ENCODE results near the gene STX16. TPM values are rescaled to one million over a fixed set of nuclear protein-coding genes. Genes with fewer than 3 reads are reported as not detected.

The STX16 gene
- total RNA-seq, 3 donors from 2014 or later: 52.2 to 67.6 (median 55.4) TPM

DNA sequence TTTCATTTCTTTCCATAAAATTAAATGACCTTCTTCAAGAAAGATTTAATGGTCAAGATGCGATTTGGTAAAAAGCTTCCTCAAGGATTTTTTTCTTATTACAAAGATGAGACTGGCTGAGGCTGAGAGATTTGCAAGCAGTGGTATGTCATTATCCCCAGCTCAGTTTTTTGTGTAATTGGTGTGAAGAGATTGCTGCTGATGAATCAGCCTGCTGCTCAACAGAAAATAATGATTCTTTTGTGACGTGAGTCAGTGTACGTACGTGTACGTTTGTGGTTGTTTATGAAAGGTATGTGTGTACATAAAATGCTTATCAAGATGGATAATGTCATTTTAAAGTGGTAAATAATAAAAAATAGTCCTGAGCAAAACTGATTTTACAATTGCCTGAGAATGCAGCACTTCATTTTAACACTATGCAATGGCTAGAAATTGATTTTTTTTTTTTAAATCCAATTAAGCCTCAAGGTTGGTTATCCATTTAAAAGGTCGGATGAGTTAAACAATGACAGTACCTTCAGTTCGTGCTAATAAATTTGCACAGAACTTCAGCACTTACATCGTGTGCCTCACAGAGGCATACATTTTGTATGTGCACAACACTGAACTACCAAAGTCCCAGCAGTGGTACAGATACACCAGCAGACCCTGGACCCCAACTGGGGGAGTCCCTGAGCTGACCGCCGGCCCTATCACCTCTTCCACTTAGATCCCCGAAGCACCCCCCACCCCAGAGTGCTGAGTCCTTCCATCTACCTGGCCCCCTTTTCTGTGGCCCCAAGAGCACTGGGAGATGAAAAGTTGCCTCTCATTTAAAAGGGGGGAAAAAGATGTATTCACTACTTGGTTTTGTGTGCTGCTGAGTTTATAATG lies 31.8 kb downstream of the STX16 start:
- DNase-seq (no peak), ATAC-seq (no peak)
- H3K36me3 Mint-ChIP-seq (ENCODE audit: insufficient read depth): peaks cover 22% of the 10 kb centered on the region

DNA sequence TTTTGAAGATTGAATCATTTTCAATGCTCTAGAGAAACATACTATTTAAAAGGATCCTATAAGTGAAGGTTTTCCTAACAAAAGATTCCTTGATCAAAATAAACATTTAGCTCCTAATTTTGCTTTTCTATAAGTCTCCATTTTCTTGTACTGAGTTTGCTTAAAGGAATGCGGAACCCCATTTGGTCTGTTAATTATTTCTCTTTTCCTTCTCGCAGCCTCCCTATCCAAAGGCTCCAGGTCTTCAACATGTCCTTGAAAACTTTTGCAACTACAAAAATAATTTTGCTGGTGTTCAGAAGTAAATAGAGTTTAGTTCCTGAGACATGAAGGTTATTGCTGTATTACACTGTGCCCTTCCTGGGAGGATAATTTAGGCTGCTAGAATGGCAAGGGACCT lies 33.2 kb downstream of the STX16 start:
- ATAC-seq (no peak), DNase-seq (no peak)
- H3K4me1 Mint-ChIP-seq (ENCODE audit: low read depth): no peaks in the 10 kb centered on the region
- H3K36me3 Mint-ChIP-seq (ENCODE audit: insufficient read depth): peaks cover 16% of the 10 kb centered on the region
- H3K4me3 Mint-ChIP-seq: no peak overlapping the region
- H3K9me3 Mint-ChIP-seq: no peaks in the 10 kb centered on the region
- H3K27me3 Mint-ChIP-seq (ENCODE audit: low read depth): no peaks in the 10 kb centered on the region

More for the DNA sequence above, 31.8 kb downstream of the STX16 start:
- Mint-ChIP-seq H3K27me3 (ENCODE audit: low read depth) (no peaks in the 10 kb centered on the region), H3K9me3 (no peaks in the 10 kb centered on the region), H3K4me1 (ENCODE audit: low read depth) (peaks cover 1% of the 10 kb centered on the region), H3K4me3 (no peak overlapping the region)

DNA sequence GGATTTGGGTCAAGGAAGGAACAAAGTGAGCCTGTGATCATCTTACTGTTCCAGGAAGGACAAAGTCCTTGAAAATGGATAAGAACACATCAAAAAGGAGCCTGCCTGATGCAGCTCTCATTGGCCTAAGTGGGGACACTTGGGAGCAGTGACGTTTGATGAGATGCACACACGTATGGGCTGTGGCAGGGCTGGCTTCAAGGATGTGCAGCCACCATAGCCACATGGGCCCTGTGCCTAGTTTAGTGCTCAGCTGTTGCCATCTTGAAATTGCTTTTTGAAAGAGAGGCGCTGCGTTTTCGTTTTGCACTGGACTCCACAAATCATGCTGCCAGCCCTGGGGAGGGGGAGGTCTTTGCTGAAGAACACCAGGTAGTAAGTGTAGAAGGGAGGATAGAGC lies 34.9 kb downstream of the STX16 start:
- no peaks in the 10 kb centered on the region for H3K4me1 Mint-ChIP-seq (ENCODE audit: low read depth)
- H3K9me3 Mint-ChIP-seq: no peaks in the 10 kb centered on the region
- H3K4me3 Mint-ChIP-seq: no peak overlapping the region
- peaks cover 6% of the 10 kb centered on the region for H3K36me3 Mint-ChIP-seq (ENCODE audit: insufficient read depth)
- DNase-seq (no peak), ATAC-seq (no peak)
- H3K27me3 Mint-ChIP-seq (ENCODE audit: low read depth): no peaks in the 10 kb centered on the region

DNA sequence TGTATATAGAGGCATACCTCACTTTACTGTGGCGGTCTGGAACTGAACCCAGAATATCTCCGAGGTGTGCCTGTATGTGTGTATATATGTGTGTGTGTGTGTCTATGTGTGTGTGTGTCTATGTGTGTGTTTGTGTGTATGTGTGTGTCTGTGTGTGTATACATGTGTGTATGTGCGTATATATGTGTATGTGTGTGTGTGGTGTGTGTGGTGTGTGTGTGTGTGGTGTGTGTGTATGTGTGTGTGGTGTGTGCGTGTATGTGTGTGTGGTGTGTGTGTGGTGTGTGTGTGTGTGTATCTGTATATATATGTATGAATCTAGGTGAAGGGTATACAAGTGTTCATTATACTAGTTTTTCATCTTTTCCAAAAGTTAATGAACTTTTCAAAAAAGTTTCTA lies 37.3 kb downstream of the STX16 start:
- no peak for ATAC-seq
- Mint-ChIP-seq H3K4me1 (ENCODE audit: low read depth) (peaks cover 4% of the 10 kb centered on the region), H3K4me3 (no peak overlapping the region), H3K36me3 (ENCODE audit: insufficient read depth) (peaks cover 6% of the 10 kb centered on the region), H3K27me3 (ENCODE audit: low read depth) (no peaks in the 10 kb centered on the region), H3K9me3 (no peaks in the 10 kb centered on the region)
- DNase-seq: no peak

DNA sequence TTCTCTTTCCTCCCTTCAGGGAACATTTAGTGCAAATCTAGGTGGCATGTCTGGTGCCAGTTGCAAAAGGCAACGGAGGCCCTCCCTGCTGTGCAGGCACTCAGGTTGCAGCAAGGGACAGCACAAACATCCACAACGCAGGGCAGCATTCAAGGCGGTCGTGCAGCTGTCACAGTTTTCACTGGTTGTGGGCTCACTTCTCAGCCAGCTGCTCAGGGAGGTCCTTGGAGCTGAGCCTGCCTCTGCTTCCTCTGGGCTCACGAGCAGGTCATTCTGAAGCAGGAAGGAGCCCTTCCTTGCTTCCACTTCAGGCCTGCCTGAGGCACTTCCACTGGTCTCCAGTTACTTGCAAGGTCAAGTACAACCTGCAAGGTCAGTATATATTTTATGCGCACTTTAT lies 37.8 kb downstream of the STX16 start:
- H3K4me3 Mint-ChIP-seq: no peak overlapping the region
- H3K9me3 Mint-ChIP-seq: no peaks in the 10 kb centered on the region
- H3K27me3 Mint-ChIP-seq (ENCODE audit: low read depth): no peaks in the 10 kb centered on the region
- H3K36me3 Mint-ChIP-seq (ENCODE audit: insufficient read depth): peaks cover 6% of the 10 kb centered on the region
- DNase-seq: no peak
- H3K4me1 Mint-ChIP-seq (ENCODE audit: low read depth): peaks cover 8% of the 10 kb centered on the region
- ATAC-seq: no peak

DNA sequence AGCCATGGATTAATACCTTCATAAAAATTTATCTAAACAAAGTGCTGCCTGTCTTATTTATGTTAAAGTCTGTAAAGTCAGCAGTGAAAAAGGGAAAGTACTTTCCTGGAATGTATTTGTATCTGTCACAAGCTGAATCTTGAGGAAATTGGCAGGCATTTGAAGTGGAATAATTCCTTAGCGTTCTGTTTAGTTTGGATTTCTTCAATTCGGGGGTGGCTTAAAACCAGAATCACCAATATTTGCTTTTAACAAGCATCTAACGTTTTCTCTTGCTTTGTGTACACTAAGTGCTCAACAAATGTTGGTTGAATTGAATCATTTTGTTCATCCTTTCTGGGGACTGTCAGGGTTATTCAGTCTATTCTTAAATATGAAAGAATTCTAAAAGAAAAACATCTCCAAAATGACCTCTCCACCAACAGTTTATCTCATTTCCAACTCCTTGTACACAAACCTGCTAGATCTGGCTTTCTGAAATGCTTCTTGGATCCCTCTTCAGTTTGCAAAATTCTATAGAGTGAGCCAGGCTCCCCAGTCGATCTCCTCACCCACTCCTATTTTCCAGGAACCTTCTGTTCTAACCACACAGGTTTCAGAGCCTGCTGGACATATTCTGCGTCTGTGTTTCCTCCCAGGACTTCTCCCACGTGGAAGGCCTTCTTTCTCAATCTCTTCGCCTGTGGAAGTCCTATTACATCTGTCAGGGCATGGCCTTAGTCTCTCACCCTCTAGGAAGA lies 39.5 kb downstream of the STX16 start:
- peaks cover 13% of the 10 kb centered on the region for H3K4me1 Mint-ChIP-seq (ENCODE audit: low read depth)
- DNase-seq: no peak
- H3K9me3 Mint-ChIP-seq: no peaks in the 10 kb centered on the region
- no peak for ATAC-seq
- peaks cover 4% of the 10 kb centered on the region for H3K36me3 Mint-ChIP-seq (ENCODE audit: insufficient read depth)
- H3K4me3 Mint-ChIP-seq: no peak overlapping the region
- no peaks in the 10 kb centered on the region for H3K27me3 Mint-ChIP-seq (ENCODE audit: low read depth)

DNA sequence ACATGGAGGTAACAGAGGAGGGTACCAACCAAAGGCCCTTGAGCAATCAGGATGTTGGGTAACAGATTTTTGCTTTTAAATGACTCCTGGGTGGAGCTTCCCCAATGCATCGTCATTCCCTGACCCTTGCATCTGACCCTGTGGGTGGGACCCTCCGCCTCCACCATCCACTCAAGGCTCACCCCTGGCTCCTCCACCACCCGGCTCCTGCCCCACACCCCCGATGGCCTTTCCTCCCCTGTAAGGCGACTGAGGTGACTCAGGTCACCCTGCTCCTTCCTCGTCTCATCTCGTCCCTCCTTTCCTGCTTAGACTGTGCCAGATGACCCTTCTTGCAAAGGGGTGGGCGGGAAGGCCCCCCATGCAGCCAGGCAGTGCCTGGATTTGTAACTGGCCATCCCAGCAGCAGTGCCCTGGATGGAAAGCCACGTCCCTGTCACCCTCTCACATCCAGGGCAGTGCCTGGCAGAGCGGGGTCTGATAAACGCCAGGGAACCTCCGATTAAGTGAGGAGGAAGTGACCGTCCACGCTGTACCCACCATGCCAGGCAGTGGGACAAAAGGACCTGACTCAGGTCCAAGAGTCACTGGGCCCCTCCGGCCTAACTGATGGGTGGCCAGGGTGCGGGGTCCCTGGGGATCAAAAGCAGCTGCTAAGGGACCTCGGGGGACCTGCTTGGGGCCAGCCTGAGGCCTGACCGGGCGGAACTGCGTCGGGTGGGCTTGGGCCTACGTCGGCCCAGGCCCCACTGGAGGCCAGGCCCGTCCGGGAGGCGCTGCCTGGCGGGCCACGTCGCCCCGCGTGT lies 40.9 kb downstream of the STX16 start:
- Mint-ChIP-seq H3K4me3 (peak overlapping the region; percentile 48), H3K4me1 (ENCODE audit: low read depth) (peaks cover 13% of the 10 kb centered on the region), H3K9me3 (no peaks in the 10 kb centered on the region), H3K27me3 (ENCODE audit: low read depth) (no peaks in the 10 kb centered on the region), H3K36me3 (ENCODE audit: insufficient read depth) (peaks cover 1% of the 10 kb centered on the region)
- ATAC-seq (no peak), DNase-seq (no peak)

DNA sequence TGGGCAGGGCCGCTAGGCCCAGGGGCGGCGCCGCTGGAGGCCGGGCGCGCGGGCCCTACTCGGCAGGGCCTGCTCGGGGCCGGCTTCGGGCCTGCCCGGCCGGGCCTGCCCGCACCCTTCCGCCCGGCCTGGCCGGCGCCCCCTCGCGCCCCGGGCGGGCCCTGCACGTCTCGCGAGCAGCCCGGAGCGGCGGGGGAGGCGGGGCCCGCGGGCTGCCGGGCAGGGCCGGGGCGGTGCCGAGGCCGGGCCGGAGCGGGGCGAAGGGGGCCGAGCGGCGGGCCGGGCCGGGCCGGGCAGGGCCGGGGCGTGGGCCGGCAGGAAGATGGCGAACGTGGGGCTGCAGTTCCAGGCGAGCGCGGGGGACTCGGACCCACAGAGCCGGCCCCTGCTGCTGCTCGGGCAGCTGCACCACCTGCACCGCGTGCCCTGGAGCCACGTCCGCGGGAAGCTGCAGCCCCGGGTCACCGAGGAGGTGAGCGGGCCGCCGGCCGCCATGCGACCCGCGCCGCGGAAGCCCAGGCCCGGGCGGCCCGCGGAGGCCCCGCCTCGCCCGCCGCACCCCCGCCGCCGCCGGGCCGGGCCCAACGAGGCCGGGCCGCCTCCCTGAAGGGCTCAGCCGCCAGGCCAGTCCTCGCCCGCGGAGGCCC lies 41.6 kb downstream of the STX16 start, which contains the start of gene NPEPL1:
Gene NPEPL1, plus strand, starts transcription at position 222 of the 647 bp plus-strand sequence. Its CDS starts 101 bp downstream, at position 323.
- Mint-ChIP-seq H3K4me3 (peak within 1 kb of the TSS; percentile 76), H3K4me1 (ENCODE audit: low read depth) (peaks cover 13% of the 10 kb centered on the region), H3K36me3 (ENCODE audit: insufficient read depth) (peaks cover 5% of the 10 kb centered on the region), H3K9me3 (no peaks in the 10 kb centered on the region), H3K27me3 (ENCODE audit: low read depth) (no peaks in the 10 kb centered on the region)
- ATAC-seq: peak; percentile 96 to 97
- DNase-seq: peak; percentile 56

DNA sequence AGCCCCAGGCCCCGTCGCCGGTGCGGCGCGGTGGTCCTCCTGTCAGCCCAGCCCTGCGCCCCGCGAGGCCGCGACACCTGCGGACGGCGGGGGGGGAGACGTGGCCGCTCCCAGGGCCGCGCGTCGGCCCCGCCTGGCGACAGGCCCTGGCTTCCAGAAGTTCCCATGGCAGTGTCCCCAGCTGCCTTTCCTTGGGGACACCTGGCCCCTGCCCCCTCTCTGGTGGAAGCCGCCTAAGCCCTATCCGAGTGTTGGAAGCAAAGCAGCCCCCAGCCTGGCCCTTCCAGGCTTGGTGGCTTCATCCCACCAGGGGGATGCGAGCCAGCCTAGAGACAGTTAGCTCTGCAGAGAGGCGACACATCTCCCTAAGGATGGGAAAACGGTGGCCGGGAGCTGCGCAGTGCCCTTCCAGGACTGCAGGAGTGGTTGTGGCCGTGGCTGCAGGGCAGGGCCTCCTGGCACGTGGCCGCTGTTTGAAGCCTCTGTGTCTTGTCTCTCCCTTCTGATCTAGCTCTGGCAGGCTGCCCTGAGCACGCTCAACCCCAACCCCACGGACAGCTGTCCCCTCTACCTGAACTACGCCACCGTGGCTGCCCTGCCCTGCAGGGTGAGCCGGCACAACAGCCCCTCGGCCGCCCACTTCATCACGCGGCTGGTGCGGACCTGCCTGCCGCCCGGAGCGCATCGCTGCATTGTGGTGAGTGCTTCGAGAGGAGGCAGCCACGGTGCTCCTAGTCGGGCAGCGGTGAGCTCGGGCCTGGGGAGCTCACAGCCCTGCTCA lies 42.3 kb downstream of the STX16 start:
- ATAC-seq: no peak
- H3K27me3 Mint-ChIP-seq (ENCODE audit: low read depth): no peaks in the 10 kb centered on the region
- H3K9me3 Mint-ChIP-seq: no peaks in the 10 kb centered on the region
- peaks cover 13% of the 10 kb centered on the region for H3K4me1 Mint-ChIP-seq (ENCODE audit: low read depth)
- peak overlapping the region; percentile 76 for H3K4me3 Mint-ChIP-seq
- peaks cover 9% of the 10 kb centered on the region for H3K36me3 Mint-ChIP-seq (ENCODE audit: insufficient read depth)
- DNase-seq: no peak

DNA sequence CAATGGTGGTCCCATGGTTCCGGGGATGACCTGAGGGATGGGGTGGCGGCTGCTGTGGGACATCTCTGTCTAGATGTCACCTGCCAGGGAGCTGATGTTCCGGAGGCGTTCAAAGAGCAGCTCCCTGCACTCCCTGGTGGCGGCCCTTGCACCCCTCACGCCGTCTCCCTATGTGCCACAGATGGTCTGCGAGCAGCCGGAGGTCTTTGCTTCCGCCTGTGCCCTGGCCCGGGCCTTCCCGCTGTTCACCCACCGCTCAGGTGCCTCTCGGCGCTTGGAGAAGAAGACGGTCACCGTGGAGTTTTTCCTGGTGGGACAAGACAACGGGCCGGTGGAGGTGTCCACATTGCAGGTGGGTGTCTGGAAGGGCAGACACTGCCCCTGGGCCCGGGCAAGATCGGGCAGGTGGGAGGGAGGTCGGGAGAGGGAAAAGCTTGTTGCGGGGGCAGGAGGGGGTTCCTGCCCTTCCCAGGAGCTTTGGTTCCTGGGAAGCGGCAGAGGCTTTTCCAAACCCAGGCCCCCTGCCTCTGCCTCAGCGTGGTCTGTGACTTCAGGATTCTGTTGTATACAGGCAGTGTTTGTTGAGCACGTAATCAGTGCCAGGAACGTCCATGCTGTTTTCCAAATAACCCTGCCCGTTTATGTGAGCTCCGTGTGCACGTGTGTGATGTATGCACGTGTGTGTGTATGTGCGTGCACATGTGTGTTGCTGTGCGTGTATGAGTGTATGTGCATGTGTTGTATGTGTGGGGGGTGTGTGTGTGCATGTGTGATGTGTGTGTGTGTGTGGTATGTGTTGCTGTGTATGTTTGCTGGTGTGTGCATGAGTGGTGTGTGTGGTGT lies 43.4 kb downstream of the STX16 start:
- Mint-ChIP-seq H3K27me3 (ENCODE audit: low read depth) (no peaks in the 10 kb centered on the region), H3K36me3 (ENCODE audit: insufficient read depth) (peaks cover 11% of the 10 kb centered on the region), H3K9me3 (no peaks in the 10 kb centered on the region), H3K4me3 (peak overlapping the region; percentile 52), H3K4me1 (ENCODE audit: low read depth) (peaks cover 13% of the 10 kb centered on the region)
- DNase-seq (no peak), ATAC-seq (no peak)

DNA sequence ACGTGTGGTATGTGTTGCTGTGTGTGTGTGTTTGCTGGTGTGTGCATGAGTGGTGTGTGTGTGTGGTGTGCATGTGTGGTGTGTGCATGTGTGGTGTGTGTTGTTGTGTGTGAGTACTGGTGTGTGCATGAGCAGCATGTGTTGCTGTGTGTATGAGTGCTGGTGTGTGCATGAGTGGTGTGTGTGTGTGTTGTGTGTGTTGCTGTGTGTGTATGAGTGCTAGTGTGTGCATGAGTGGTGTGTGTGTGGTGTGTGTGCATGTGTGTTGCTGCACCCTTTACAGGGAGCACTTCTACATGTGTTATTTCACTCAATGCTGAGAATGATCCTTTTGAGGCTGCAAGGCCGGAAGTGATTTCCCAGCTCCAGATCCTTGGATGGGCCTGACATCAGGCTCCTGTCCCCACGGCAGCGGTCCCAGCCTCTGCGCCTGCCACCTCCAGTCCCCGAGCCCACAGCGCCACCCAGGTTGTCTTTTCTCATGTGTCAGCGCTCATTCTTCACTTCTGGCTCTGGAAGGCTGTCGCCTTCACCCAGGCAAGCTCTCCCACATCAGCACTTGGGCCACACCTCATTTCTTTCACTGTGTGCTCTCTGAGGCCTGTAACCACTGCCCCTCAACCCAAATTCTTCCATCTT lies 44.1 kb downstream of the STX16 start:
- no peak for ATAC-seq
- peaks cover 13% of the 10 kb centered on the region for H3K36me3 Mint-ChIP-seq (ENCODE audit: insufficient read depth)
- no peaks in the 10 kb centered on the region for H3K9me3 Mint-ChIP-seq
- peaks cover 13% of the 10 kb centered on the region for H3K4me1 Mint-ChIP-seq (ENCODE audit: low read depth)
- no peaks in the 10 kb centered on the region for H3K27me3 Mint-ChIP-seq (ENCODE audit: low read depth)
- no peak for DNase-seq
- no peak overlapping the region for H3K4me3 Mint-ChIP-seq

DNA sequence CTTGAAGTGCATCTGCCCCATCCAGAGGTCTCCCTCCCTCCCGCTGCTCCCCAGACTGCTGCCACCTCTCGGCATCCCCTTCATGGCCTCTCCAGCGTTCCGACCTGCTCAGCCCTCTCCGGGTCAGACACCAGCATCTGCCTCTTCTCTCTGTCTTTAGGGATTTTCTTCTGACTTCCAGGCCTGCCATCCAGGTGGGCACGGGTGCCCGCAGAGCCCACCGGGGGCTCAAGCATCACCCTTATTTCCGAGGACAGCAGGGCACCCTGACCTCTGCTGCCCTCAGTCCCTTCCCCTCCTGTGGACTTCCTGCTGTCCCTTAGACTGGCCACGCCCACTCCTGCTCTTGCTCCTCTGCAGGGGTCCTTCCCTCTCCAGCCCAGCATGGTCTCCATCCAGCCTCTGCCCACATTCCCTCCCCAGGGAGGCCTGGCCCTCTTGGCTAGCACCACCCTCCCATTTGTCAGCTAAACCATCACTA lies 44.9 kb downstream of the STX16 start:
- Mint-ChIP-seq H3K9me3 (no peaks in the 10 kb centered on the region), H3K36me3 (ENCODE audit: insufficient read depth) (peaks cover 17% of the 10 kb centered on the region), H3K27me3 (ENCODE audit: low read depth) (no peaks in the 10 kb centered on the region), H3K4me1 (ENCODE audit: low read depth) (peaks cover 13% of the 10 kb centered on the region), H3K4me3 (no peak overlapping the region)
- DNase-seq (no peak), ATAC-seq (no peak)
